HEK293 (cell line): ENCODE measurements around the gene GPR33.
"Not testable (repeated sequence)": the region's sequence is repeated elsewhere in the genome, so short reads cannot be mapped to it uniquely, and the experiment has no call there.

ENCODE experiments used
- CTCF ChIA-PET: fragments of 350-600 bp; formaldehyde crosslinking; extraction: SDS; loops from one replicate; lab custom pipeline; 2021; ENCODE audit warnings: antibody characterized with exemption; lab: Yijun Ruan, JAX
- POLR2A ChIA-PET: fragments of 300-600 bp; formaldehyde crosslinking; extraction: SDS; loops from one replicate; lab custom pipeline; 2020; ENCODE audit warnings: antibody characterized with exemption, inconsistent platforms; lab: Yijun Ruan, JAX
- H3K27ac ChIP-seq: fragments of 200-500 bp; sonication (Bioruptor generic); 2 replicates; pipeline ENCODE4 v1.5.1; 2014; ENCODE audit warnings: low read depth, low read length, control low read depth, inconsistent platforms; ENCODE audit errors: extremely low read depth
- H3K36me3 ChIP-seq, 2 experiments: fragments of 200-500 bp in 1 of 2; sonication (Bioruptor generic) in 1 of 2; 1 replicate in 1 of 2; 2 replicates in 1 of 2; pipeline ENCODE4 v1.5.1; 2014 to 2017; ENCODE audit warnings: inconsistent platforms in 2 of 2, low read length in 2 of 2; ENCODE audit not compliant: control insufficient read depth in 2 of 2, insufficient read depth in 1 of 2
- H3K4me1 ChIP-seq: fragments of 200-500 bp; sonication (Bioruptor generic); 2 replicates; pipeline ENCODE4 v1.5.1; 2014; ENCODE audit warnings: mild to moderate bottlenecking, low read length, inconsistent platforms; ENCODE audit not compliant: control insufficient read depth, insufficient read depth
- H3K4me3 ChIP-seq: 2 replicates; pipeline ENCODE4 v1.5.1; 2011; ENCODE audit warnings: low read depth, mild to moderate bottlenecking, control low read depth, low read length, moderate library complexity
- H3K9me3 ChIP-seq: fragments of 200-500 bp; sonication (Bioruptor generic); 2 replicates; pipeline ENCODE4 v1.5.1; 2014; ENCODE audit warnings: low read depth, low read length, inconsistent platforms; ENCODE audit not compliant: control insufficient read depth, insufficient read depth
- CTCF ChIP-seq: fragments of 450-650 bp; formaldehyde crosslinking; IDR thresholded peaks from 2 replicates; pipeline ENCODE4 v1.5.1; 2016; ENCODE audit warnings: missing biosample characterization, missing genetic modification characterization
- GFI1B ChIP-seq: fragments of 450-650 bp; formaldehyde crosslinking; IDR thresholded peaks from 2 replicates; pipeline ENCODE4 v1.5.1; 2016; ENCODE audit warnings: missing biosample characterization, missing genetic modification characterization
- GLIS2 ChIP-seq: fragments of 450-650 bp; formaldehyde crosslinking; IDR thresholded peaks from 2 replicates; pipeline ENCODE4 v1.5.1; 2016; ENCODE audit warnings: missing biosample characterization, missing genetic modification characterization
- ZBTB7A ChIP-seq: fragments of 450-650 bp; formaldehyde crosslinking; IDR thresholded peaks from 2 replicates; pipeline ENCODE4 v1.5.1; 2016; ENCODE audit warnings: low read depth, missing biosample characterization, missing genetic modification characterization
- ZFP69B ChIP-seq: fragments of 450-650 bp; formaldehyde crosslinking; IDR thresholded peaks from 2 replicates; pipeline ENCODE4 v1.5.1; 2016; ENCODE audit warnings: missing biosample characterization, missing genetic modification characterization
- ZNF140 ChIP-seq: fragments of 450-650 bp; formaldehyde crosslinking; IDR thresholded peaks from 2 replicates; pipeline ENCODE4 v1.5.1; 2016; ENCODE audit warnings: missing biosample characterization, missing genetic modification characterization
- ZNF146 ChIP-seq: fragments of 450-650 bp; formaldehyde crosslinking; IDR thresholded peaks from 2 replicates; pipeline ENCODE4 v1.5.1; 2016; ENCODE audit warnings: missing biosample characterization, missing genetic modification characterization
- ZNF366 ChIP-seq: fragments of 450-650 bp; formaldehyde crosslinking; conservative IDR thresholded peaks from 2 replicates; pipeline ENCODE4 v1.5.1; 2016; ENCODE audit warnings: missing biosample characterization, missing genetic modification characterization
- ZNF398 ChIP-seq: fragments of 450-650 bp; formaldehyde crosslinking; IDR thresholded peaks from 2 replicates; pipeline ENCODE4 v1.5.1; 2017; ENCODE audit warnings: missing biosample characterization, missing genetic modification characterization
- ZNF510 ChIP-seq: fragments of 450-650 bp; formaldehyde crosslinking; IDR thresholded peaks from 2 replicates; pipeline ENCODE4 v1.5.1; 2018; ENCODE audit warnings: mild to moderate bottlenecking, missing genetic modification characterization, missing biosample characterization; ENCODE audit not compliant: insufficient replicate concordance
- ZNF548 ChIP-seq: fragments of 450-650 bp; formaldehyde crosslinking; IDR thresholded peaks from 2 replicates; pipeline ENCODE4 v1.5.1; 2016; ENCODE audit warnings: missing biosample characterization, missing genetic modification characterization
- ZNF585B ChIP-seq: fragments of 450-650 bp; formaldehyde crosslinking; IDR thresholded peaks from 2 replicates; pipeline ENCODE4 v1.5.1; 2016; ENCODE audit warnings: missing biosample characterization, missing genetic modification characterization
- ZNF624 ChIP-seq: fragments of 450-650 bp; formaldehyde crosslinking; IDR thresholded peaks from 2 replicates; pipeline ENCODE4 v1.5.1; 2017; ENCODE audit warnings: missing biosample characterization, missing genetic modification characterization
- ZNF660 ChIP-seq: fragments of 450-650 bp; IDR thresholded peaks from 2 replicates; pipeline ENCODE4 v1.5.1; 2018; ENCODE audit warnings: missing biosample characterization, mild to moderate bottlenecking, missing genetic modification characterization
- ZNF701 ChIP-seq: fragments of 450-650 bp; formaldehyde crosslinking; IDR thresholded peaks from 2 replicates; pipeline ENCODE4 v1.5.1; 2016; ENCODE audit warnings: missing biosample characterization, missing genetic modification characterization
- ZNF830 ChIP-seq: fragments of 450-650 bp; IDR thresholded peaks from 2 replicates; pipeline ENCODE4 v1.5.0; 2018; ENCODE audit warnings: missing biosample characterization, missing genetic modification characterization, low read depth, mild to moderate bottlenecking, moderate library complexity
- TF ChIP-seq, protein P1 (sequence below): fragments of 450-650 bp; formaldehyde crosslinking; IDR thresholded peaks from 2 replicates; pipeline ENCODE4 v1.5.1; 2017; ENCODE audit warnings: missing biosample characterization, missing genetic modification characterization
- TF ChIP-seq, protein P2 (sequence below): fragments of 450-650 bp; formaldehyde crosslinking; IDR thresholded peaks from 2 replicates; pipeline ENCODE4 v1.5.1; 2016; ENCODE audit warnings: missing biosample characterization, missing genetic modification characterization, borderline replicate concordance

Gene GPR33

DNA sequence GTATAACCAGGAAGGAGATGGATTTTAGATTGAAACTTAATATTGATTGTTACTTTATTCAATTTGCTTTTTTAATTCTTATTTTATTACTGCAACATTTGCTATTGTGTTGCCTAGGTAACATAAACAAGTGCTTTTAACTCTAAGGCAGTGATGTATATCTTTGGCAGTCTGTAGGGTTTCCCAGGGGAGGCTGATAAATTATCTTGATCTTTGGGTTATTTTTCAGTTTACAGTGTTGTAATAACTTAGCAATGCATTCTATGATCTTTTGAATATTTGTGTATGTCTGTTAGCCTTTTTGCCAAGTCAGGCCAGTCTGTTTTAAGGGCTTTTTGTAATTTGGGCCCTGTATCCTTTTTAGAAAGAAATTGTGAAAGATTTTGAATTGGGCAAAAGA lies 22.7 kb downstream of the GPR33 start (continued):
- TF ChIP-seq, protein P1, sequence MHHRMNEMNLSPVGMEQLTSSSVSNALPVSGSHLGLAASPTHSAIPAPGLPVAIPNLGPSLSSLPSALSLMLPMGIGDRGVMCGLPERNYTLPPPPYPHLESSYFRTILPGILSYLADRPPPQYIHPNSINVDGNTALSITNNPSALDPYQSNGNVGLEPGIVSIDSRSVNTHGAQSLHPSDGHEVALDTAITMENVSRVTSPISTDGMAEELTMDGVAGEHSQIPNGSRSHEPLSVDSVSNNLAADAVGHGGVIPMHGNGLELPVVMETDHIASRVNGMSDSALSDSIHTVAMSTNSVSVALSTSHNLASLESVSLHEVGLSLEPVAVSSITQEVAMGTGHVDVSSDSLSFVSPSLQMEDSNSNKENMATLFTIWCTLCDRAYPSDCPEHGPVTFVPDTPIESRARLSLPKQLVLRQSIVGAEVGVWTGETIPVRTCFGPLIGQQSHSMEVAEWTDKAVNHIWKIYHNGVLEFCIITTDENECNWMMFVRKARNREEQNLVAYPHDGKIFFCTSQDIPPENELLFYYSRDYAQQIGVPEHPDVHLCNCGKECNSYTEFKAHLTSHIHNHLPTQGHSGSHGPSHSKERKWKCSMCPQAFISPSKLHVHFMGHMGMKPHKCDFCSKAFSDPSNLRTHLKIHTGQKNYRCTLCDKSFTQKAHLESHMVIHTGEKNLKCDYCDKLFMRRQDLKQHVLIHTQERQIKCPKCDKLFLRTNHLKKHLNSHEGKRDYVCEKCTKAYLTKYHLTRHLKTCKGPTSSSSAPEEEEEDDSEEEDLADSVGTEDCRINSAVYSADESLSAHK (tag by site-specific recombination): no peak
- TF ChIP-seq ZNF830 (tag by site-specific recombination) (no peak), ZNF140 (tag by site-specific recombination) (no peak), ZFP69B (tag by site-specific recombination) (no peak), ZNF398 (no peak)

DNA sequence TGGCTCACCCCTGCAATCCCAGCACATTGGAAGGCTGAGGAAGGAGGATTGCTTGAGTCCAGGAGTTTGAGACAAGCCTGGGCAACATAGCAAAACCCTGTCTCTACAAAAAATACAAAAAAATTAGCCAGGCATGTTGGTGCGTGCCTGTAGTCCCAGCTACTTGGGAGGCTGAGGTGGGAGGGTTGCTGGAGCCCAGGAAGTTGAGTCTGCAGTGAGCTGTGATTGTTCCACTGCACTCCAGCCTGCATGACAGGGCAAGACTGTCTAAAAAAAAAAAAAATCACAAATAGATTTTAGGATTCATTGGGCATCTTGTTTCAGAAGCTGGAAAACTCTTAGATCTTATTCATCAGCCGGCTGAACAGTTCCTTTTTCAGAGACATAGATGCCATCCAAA lies 25.4 kb downstream of the GPR33 start:
- H3K4me3 ChIP-seq, H3K9me3 ChIP-seq, POLR2A ChIA-PET, H3K27ac ChIP-seq, H3K36me3 ChIP-seq, H3K4me1 ChIP-seq: not testable (repeated sequence)
- CTCF ChIA-PET: interaction anchor here (0.6 kb wide), 1 partner anchor 42 kb away, joined by 4 read pairs; no protein-coding TSS in a partner anchor

GRCh38 chr14:31461545-31461944 lies 26.3 kb downstream of the GPR33 start:
- Histone ChIP-seq H3K27ac (no peak overlapping the region), H3K36me3 (no peaks in the 10 kb centered on the region), H3K4me3 (no peak overlapping the region), H3K4me1 (peaks cover 7% of the 10 kb centered on the region), H3K9me3 (no peaks in the 10 kb centered on the region)
- ChIA-PET CTCF (no interaction called here), POLR2A (no interaction called here)
- TF ChIP-seq ZNF548 (tag by site-specific recombination) (no peak), ZNF624 (no peak), ZNF366 (tag by site-specific recombination) (peak; percentile 69), ZNF146 (tag by site-specific recombination) (no peak), GLIS2 (tag by site-specific recombination) (no peak), ZNF701 (no peak)

- CTCF ChIA-PET: interaction anchor here (0.7 to 2.7 kb wide), 4 partner anchors 10 to 929 kb away, joined by 3 to 9 read pairs (median 4); partner anchors contain the start of gene HEATR5A
- H3K36me3 ChIP-seq: peaks cover 1 to 2% of the 10 kb centered on the region in 2 experiments; a peak in 2 of 3 replicates
- peak overlapping the region; percentile 9; the same call in 1 of the 2 replicates for H3K4me3 ChIP-seq
- peaks cover 9% of the 10 kb centered on the region for H3K4me1 ChIP-seq
- H3K27ac ChIP-seq: no peak overlapping the region
- no peaks in the 10 kb centered on the region for H3K9me3 ChIP-seq
- POLR2A ChIA-PET: interaction anchor here (0.6 to 2.1 kb wide), 4 partner anchors 38 to 756 kb away, joined by 3 to 23 read pairs (median 4); partner anchors contain the start of gene HEATR5A
- TF ChIP-seq, protein P2, sequence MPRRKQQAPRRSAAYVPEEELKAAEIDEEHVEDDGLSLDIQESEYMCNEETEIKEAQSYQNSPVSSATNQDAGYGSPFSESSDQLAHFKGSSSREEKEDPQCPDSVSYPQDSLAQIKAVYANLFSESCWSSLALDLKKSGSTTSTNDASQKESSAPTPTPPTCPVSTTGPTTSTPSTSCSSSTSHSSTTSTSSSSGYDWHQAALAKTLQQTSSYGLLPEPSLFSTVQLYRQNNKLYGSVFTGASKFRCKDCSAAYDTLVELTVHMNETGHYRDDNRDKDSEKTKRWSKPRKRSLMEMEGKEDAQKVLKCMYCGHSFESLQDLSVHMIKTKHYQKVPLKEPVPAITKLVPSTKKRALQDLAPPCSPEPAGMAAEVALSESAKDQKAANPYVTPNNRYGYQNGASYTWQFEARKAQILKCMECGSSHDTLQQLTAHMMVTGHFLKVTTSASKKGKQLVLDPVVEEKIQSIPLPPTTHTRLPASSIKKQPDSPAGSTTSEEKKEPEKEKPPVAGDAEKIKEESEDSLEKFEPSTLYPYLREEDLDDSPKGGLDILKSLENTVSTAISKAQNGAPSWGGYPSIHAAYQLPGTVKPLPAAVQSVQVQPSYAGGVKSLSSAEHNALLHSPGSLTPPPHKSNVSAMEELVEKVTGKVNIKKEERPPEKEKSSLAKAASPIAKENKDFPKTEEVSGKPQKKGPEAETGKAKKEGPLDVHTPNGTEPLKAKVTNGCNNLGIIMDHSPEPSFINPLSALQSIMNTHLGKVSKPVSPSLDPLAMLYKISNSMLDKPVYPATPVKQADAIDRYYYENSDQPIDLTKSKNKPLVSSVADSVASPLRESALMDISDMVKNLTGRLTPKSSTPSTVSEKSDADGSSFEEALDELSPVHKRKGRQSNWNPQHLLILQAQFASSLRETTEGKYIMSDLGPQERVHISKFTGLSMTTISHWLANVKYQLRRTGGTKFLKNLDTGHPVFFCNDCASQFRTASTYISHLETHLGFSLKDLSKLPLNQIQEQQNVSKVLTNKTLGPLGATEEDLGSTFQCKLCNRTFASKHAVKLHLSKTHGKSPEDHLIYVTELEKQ (tag by site-specific recombination): no peak
- TF ChIP-seq ZNF140 (tag by site-specific recombination): no peak
- TF ChIP-seq CTCF: no peak
- TF ChIP-seq ZNF660 (tag by site-specific recombination): no peak
- TF ChIP-seq ZBTB7A (tag by site-specific recombination): no peak
- no peak for TF ChIP-seq ZNF510 (tag by site-specific recombination)
- no peak for TF ChIP-seq GFI1B (tag by site-specific recombination)
- peak; percentile 52 for TF ChIP-seq ZNF585B (tag by site-specific recombination)
These were observed 29.9 kb downstream of the GPR33 start for GRCh38 chr14:31457665-31458659.
